Measurements from ENCODE around the gene ZBTB2.
A peak's percentile ranks its signal among the peaks of the same experiment; 100 is the strongest.
"Not testable (repeated sequence)": the region's sequence is repeated elsewhere in the genome, so short reads cannot be mapped to it uniquely, and the experiment has no call there.

The ZBTB2 gene

DNA sequence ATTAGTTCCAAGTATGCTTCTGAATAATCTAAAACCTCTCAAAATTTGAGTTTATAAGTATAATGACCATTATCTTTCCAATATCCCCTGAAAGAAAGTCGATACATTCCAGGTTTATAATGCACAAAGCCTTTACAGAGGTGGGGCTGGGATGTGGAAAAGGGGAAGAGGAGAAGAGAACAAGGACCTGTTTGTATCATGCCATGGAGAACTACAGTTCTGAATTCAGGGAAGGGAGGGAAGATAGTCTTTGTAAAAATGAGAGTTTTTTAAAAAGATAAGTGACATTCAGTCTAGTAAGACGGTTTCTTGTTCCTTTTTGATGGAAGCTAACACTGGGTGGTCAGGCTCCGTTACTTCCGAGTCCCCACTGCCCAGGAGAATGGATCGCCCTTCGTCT lies 26.1 kb downstream of the ZBTB2 start:
- DNase-seq, result no peak

DNA sequence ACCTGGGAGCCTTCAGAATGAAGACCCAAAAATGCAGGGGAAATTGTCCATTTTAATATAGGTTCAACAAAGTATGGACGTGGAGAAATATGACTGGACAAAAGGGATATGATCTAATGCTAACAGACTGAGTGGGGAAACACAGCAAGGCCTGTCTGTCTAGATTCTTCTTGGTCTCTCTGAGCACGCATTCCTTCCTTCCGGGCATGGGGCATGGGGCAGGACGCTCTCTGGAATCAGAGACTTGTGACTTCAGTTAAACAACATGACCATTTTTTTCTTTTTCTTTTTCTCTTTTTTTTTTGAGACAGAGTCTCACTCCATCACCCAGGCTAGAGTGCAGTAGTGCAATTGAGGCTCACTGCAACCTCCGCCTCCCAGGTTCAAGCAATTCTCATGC lies 31.9 kb downstream of the ZBTB2 start:
- no peak for DNase-seq

DNA sequence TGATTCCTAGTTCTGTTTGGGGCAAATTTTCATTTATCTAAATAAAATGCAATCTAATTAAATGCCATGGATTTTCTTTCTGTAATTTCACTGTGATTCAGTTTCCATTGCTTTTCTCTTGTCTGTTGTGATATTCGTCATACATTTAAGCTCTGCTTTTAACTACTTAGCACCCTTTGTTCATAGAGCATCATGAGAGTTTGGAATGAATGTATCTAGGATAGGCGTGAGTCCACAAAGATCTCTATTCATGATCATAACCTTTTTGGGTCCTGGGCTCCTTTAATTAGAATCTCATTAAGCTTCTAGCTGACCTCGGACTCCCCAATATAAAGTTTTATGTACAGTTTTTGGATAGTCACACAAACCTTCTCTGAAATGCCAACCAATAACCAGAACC lies 32.9 kb downstream of the ZBTB2 start:
- DNase-seq, result no peak

DNA sequence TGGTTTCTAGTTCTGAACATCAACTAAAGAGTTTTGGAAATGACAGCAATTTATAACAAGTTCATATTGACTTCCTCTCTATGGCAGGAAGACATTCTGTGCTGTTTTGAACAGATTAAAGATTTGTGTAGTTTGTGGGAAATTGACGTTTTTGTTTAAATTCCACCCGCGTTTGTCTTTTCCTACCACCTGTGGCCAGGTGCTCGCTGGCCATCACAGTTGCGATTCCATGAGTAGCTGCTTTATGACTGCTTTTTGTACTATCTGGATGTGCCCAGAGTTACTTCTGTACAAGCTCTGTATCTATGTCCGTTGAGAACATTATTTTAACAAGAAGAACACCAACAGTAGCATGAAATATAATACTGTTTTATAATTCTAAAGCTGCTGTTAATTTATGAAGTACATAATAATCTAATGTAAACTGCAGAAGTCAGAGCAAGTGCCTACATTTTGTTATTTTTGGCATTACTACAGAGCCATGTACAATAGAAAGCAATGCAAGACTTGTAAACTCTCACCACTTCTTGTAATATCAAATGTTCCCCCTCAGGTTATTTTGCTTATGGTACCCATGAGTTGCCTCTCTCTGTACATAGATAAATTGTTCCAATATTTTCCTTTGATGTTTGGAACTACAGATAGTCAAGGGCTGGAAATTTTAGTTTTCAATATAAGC lies 33.5 kb downstream of the ZBTB2 start:
- DNase-seq, result no peak

DNA sequence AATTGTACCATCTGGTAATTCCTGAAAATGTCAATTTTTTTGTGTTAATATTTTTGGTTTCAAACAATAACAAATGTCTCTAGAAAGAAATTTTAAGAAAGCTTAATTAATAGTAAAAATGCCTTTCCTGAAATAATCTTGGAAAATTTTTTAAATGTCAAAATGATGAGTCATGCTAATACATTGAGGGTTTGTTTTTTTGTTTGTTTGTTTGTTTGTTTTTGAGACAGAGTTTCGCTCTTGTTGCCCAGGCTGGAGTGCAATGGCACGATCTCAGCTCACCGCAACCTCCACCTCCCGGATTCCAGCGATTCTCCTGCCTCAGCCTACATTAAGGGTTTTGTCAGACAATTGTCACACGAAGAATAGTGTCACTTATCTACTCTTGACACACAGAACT lies 34.4 kb downstream of the ZBTB2 start:
- DNase-seq, result not testable (repeated sequence)

DNA sequence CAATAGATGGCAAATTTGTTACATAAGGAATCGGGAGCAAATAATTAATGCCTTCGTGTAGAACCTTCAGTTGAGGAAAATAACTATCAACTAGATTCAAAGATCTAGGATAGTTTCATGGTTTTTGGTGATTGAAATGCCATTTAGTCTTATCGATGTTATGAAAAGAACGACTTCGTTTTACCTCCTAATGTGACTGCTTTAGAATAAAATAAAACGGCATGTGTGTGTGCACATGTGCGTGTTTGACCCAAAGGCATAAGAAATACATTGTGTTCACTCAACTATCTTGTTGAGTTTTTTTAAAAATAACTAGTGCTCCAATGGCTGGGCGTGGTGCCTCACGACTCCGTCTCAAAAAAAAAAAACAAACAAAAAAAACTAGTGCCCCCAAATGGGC lies 37.6 kb downstream of the ZBTB2 start:
- DNase-seq, result no peak

DNA sequence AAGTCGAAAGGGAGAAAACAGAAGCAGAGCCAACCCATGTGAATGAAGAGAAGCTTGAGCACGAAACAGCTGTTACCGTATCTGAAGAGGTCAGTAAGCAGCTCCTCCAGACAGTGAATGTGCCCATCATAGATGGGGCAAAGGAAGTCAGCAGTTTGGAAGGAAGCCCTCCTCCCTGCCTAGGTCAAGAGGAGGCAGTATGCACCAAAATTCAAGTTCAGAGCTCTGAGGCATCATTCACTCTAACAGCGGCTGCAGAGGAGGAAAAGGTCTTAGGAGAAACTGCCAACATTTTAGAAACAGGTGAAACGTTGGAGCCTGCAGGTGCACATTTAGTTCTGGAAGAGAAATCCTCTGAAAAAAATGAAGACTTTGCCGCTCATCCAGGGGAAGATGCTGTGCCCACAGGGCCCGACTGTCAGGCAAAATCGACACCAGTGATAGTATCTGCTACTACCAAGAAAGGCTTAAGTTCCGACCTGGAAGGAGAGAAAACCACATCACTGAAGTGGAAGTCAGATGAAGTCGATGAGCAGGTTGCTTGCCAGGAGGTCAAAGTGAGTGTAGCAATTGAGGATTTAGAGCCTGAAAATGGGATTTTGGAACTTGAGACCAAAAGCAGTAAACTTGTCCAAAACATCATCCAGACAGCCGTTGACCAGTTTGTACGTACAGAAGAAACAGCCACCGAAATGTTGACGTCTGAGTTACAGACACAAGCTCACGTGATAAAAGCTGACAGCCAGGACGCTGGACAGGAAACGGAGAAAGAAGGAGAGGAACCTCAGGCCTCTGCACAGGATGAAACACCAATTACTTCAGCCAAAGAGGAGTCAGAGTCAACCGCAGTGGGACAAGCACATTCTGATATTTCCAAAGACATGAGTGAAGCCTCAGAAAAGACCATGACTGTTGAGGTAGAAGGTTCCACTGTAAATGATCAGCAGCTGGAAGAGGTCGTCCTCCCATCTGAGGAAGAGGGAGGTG lies 38.7 kb downstream of the ZBTB2 start:
- DNase-seq, result no peak

DNA sequence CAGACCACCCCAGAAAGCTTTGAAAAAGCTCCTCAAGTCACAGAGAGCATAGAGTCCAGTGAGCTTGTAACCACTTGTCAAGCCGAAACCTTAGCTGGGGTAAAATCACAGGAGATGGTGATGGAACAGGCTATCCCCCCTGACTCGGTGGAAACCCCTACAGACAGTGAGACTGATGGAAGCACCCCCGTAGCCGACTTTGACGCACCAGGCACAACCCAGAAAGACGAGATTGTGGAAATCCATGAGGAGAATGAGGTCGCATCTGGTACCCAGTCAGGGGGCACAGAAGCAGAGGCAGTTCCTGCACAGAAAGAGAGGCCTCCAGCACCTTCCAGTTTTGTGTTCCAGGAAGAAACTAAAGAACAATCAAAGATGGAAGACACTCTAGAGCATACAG lies 39.6 kb downstream of the ZBTB2 start:
- DNase-seq, result no peak

DNA sequence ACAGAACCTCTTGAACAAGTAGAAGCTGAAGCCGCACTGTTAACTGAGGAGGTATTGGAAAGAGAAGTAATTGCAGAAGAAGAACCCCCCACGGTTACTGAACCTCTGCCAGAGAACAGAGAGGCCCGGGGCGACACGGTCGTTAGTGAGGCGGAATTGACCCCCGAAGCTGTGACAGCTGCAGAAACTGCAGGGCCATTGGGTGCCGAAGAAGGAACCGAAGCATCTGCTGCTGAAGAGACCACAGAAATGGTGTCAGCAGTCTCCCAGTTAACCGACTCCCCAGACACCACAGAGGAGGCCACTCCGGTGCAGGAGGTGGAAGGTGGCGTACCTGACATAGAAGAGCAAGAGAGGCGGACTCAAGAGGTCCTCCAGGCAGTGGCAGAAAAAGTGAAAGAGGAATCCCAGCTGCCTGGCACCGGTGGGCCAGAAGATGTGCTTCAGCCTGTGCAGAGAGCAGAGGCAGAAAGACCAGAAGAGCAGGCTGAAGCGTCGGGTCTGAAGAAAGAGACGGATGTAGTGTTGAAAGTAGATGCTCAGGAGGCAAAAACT lies 40.1 kb downstream of the ZBTB2 start:
- no peak for DNase-seq

DNA sequence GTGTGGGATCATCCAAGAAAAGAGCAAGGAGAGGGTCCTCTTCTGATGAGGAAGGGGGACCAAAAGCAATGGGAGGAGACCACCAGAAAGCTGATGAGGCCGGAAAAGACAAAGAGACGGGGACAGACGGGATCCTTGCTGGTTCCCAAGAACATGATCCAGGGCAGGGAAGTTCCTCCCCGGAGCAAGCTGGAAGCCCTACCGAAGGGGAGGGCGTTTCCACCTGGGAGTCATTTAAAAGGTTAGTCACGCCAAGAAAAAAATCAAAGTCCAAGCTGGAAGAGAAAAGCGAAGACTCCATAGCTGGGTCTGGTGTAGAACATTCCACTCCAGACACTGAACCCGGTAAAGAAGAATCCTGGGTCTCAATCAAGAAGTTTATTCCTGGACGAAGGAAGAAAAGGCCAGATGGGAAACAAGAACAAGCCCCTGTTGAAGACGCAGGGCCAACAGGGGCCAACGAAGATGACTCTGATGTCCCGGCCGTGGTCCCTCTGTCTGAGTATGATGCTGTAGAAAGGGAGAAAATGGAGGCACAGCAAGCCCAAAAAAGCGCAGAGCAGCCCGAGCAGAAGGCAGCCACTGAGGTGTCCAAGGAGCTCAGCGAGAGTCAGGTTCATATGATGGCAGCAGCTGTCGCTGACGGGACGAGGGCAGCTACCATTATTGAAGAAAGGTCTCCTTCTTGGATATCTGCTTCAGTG lies 40.8 kb downstream of the ZBTB2 start:
- no peak for DNase-seq

DNA sequence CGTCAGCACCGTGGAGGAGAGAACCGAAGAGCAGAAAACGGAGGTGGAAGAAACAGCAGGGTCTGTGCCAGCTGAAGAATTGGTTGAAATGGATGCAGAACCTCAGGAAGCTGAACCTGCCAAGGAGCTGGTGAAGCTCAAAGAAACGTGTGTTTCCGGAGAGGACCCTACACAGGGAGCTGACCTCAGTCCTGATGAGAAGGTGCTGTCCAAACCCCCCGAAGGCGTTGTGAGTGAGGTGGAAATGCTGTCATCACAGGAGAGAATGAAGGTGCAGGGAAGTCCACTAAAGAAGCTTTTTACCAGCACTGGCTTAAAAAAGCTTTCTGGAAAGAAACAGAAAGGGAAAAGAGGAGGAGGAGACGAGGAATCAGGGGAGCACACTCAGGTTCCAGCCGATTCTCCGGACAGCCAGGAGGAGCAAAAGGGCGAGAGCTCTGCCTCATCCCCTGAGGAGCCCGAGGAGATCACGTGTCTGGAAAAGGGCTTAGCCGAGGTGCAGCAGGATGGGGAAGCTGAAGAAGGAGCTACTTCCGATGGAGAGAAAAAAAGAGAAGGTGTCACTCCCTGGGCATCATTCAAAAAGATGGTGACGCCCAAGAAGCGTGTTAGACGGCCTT lies 41.6 kb downstream of the ZBTB2 start:
- DNase-seq, result peak; percentile 78

DNA sequence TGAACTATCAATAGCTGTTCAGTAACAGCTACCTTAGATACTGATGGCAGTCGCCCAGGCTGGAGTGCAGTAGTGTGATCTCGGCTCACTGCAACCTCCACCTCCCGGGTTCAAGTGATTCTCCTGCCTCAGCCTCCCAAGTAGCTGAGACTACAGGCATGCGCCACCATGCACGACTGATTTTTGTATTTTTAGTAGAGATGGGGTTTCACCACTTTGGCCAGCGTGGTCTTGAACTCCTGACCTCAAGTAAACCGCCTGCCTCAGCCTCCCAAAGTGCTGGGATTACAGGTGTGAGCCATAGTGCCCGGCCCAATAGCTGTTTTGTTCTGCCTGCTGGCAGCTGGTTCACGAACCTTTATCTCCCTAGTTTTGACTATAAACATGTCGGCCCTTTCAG lies 48.6 kb downstream of the ZBTB2 start:
- not testable (repeated sequence) for DNase-seq

DNA sequence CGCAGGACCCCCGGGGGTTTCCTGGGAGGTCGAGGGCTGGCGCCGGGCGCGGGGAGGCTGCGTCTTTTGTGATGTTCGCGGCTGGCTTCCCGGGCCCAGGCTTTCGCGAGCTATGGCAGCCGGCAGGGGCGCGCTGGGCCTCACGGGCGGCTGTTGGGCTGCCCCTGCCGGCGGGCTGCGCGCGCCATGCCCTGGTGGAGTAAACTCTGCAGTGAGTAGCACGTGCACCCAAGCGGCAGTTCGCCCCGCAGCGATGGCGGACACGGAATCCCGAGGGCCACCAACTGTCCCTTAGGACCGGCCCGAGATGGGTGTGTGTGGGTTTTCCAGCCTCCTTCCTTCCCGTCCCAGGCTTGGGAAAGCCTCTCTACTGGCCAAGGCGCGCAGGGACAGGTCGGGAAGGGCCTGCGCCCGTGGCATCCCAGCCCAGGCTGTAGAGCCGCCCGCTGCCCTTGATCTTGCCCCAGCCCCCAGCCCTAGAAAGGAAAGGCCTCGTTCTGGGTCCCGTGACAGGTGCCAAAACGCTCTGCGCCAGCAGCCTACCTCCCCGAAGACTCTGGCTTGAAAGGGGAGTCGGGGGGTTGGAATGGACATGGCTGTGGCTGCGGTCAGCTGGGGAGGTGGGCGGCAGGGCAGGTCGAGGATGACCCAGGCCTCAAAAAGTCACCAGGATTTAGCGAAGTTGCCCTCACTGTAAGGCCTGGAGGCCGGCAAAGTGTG lies 49.7 kb downstream of the ZBTB2 start:
- DNase-seq, result no peak

DNA sequence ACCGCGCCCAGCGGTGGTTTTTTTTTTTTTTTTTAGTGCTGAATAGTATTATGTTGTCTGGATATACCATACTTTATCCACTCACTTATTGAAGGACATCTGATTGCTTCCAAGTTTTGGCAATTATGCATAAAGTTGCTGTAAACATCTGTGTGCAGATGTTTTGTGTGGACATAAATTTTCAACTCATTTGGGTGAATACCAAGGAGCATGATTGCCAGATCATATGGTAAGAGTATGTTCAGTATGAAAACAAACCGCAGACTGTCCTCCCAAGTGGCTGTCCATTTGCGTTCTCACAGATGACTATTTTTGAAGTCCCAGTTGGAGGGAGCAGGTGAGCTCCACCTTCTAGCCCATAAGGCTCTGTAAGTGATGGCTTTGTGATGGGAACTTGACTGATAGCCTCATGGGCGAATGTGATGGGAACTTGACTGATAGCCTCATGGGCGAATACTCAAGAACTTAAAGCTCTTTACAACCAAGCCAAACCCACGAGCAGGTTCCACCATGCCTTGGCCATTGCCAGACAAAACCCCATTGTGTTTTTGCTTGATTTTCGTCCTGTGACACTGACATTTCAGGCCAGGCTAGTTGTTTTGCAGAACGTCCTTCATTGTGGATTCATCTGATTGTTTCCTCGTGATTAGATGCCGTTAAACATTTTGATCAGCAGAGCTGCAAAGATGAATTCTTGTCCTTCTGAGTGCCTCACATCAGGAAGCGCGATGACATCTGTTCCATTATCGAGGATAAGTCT lies 51.0 kb downstream of the ZBTB2 start:
- no peak for DNase-seq

DNA sequence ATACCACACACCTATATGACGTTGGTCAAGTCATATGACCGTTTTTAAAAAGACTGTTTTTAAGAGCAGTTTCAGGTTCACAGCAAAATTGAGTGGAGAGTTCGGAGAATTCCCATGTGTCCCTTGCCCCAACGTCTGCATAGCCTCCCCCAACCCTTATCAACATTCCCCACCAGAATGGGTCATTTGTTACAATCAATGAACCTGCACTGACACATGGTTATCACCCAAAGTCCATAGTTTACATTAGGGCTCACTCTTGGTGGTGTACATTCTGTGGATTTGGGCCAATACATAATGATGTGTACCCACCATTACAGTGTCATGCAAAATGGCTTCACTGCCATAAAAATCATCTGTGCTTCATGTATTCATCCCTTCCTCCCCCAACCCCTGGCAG lies 52.0 kb downstream of the ZBTB2 start:
- DNase-seq, result no peak

DNA sequence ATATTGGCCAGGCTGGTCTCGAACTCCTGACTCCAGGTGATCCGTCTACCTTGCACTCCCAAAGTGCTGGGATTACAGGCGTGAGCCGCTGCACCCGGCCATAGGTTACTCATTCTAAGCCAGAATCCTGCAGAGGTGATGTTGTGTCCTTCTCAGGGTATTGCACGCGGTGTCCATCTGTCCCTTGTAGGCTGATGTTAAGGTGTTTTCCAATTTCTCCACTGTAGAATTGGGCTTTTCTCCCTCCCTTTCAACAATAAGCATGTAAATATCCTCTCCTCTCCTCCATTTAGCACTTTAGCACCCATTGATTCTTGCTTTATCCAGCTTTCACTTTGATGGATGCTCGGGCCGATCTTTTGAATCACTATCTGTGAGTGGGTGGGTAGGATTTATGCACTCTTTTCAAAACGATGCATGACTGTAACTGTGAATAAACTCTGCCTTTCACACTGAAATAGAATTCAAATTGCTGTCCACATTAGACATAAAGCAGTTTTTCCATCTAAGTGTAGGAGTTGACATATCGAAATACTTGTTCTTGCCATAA lies 52.6 kb downstream of the ZBTB2 start:
- no peak for DNase-seq

DNA sequence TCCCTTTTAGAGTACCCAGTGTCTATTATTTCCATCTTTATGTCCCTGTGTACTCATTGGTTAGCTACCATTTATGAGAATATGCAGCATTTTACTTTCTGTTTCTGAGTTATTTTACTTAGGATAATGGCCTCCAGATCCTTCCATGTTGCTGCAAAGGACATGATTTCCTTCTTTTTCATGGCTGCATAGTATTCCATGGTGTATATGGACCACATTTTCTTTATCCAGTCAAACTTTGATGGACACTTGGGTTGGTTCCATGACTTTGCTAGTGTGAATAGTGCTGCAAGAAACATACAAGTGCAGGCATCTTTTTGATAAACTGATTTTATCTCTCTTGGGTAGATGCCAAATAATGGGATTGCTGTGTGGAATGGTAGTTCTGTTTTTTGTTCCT lies 55.4 kb downstream of the ZBTB2 start:
- DNase-seq, result no peak

DNA sequence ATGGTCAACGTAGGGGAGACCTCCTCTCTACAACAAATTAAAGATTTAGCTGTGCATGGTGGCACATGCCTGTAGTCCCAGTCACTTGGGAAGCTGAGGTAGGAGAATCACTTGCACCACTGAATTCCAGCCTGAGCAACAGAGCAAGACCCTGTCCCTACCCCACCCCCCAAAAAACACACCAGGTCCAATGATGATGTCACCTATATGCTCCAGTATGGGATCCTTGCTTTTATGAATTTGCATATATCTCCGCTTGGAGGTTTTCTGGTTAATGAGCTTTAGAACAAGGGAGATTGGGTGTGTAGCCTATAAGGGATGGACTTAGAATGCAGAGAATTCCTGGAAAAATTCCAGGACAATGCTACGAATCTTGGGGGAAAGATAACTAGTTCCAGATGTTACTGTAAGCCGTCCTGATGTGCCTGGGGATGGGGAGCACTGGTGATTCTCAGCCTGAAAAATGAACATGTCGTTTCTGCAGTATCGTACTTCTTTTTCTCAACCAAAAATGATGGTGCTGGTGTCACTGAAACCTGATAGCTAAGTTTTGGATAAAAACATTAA lies 61.1 kb downstream of the ZBTB2 start:
- no peak for DNase-seq

DNA sequence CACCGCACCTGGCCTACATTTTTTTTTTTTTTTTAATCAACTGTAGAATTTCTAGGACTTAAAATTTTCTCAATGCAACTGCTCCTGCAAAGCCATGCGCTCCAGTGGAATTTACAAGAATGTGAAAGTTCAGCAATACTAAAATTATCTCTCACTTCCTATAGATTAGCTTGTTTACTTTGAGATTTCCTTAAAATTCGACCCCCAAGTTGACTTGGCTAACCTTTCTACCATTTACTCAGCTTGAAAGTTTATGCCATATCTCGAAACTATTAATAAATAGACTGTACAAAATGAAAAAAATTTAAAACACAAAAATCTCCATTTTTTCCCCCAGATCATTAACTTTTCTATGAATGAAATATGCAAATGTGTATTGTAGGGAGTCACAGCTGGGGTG lies 64.3 kb downstream of the ZBTB2 start:
- no peak for DNase-seq

DNA sequence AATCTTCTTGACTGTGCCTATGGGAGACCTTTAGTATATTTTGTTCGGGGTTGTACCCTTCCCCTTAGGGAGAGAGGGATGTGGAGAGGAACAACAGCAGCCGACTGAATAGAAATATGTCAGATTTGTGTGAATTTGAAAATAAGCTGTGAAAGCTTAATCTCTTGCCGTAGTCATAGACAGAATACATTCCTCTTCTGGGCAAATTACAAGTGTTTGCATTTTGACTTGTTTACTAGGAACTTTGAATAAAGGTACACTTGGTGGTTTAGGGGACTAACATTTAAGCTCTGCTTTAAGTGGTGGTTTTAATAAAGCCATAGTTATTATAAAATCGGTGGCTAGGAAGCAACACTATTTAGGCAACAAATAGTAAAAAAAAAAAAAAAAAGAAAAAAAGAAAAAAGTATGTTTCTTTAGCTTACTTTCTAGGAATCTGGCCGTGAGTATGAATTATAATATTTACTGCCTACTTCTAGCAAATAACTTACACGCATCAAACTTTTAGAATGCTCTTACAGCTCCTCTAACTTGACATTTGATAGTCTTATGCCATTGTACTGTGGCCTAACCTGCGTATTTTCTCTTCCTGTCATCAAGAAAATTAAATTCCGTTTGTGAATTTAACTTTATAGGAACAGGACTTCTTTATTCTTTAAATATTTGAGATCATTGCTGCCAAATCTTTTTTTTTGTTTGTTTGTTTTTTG lies 65.1 kb downstream of the ZBTB2 start:
- DNase-seq, result no peak
